CD4-positive, alpha-beta T cell treated with Interleukin-15 for 1 hour (primary cell): ENCODE data around the gene DNAJC5.

Source experiments
- DNase-seq: peaks from one replicate; pipeline ENCODE4 v3.0.0-alpha.2; 2020

The DNAJC5 gene

DNA sequence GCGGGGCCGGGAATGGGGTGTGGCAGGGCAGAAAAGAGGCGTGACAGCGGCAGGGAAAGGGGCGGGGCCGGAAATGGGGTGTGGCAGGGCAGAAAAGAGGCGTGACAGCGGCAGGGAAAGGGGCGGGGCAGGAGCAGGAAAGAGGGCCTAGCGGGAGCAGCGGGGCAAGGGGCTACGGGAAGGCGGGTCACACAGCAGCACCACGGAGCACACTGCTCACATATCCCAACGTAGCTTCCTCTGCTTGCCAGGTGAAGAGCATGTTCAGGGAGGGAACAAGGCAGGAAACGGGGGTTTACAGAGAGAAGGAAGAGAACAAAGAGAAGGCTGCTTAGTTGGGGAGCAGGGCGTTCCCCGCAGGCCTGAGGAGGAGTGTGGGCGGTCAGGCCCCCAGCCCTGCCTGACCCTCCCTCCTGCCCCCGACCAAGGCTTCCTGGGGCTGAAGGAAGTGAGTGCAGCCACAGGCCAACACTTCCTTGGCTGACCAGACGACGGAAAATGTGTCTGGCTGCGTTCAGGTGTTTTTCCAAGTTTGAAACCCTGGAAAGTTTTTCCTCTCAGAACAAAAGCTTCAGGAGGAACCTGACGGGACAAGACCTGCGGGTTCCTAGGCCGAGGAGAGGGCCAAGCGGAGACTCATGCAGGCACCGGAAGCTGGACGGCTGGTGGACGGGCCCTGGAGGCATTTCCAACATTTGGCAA is 47.5 kb downstream of the DNAJC5 start:
- DNase-seq, result no peak

DNA sequence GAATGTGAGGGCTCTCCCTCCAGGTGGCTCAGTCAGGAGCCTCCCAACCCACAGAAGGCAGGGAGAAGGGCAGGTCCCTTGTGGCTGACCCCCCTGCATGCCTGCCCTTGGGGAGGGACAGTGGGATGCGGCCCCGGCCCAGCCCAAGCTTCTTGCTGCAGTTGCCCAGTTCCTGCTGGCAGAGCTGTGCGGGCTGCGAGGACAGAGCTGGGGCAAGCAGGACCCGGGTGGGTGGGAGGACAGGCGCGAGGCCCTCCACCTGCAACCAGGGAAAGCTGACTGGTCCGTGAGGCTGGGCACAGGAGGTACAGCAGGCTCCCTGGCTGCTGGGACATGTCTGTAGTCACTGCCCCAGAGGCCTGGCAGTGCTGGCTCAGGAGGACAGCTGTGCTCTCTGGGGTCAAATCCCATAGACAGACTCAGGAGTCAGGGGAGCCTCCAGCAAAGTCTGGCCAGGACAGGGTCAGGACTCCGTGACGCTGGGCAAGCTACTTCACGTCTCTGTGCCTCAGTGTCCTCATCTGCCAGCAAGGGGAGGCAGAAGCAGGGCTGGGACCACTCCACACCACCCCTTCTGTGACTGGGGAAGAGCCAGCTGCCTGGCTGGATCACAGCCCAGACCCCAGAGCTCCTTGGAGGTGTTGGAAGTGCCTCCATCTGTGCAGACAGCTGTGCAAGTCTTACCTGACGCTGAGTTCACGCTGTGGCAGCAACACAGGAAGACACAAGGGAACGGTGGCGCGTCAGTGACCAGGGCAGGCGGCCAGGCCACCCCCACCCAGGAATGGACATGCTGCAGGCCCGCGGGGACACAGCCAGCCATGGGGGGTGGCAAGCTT is 48.3 kb downstream of the DNAJC5 start:
- DNase-seq, result no peak

DNA sequence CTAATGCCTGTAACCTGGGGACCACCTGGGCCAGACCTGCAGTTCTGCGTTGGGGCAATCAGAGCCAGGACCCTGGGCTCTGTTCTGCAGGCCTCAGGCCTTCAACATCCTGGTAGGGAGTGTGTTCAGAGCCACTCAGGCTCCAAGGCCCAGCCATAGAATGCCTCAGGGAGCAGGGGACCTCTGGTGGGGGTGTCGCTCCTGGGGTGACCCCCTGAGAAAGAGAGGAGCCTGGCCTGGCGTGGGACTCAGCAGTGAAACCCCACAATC is 48.8 kb downstream of the DNAJC5 start:
- no peak for DNase-seq

DNA sequence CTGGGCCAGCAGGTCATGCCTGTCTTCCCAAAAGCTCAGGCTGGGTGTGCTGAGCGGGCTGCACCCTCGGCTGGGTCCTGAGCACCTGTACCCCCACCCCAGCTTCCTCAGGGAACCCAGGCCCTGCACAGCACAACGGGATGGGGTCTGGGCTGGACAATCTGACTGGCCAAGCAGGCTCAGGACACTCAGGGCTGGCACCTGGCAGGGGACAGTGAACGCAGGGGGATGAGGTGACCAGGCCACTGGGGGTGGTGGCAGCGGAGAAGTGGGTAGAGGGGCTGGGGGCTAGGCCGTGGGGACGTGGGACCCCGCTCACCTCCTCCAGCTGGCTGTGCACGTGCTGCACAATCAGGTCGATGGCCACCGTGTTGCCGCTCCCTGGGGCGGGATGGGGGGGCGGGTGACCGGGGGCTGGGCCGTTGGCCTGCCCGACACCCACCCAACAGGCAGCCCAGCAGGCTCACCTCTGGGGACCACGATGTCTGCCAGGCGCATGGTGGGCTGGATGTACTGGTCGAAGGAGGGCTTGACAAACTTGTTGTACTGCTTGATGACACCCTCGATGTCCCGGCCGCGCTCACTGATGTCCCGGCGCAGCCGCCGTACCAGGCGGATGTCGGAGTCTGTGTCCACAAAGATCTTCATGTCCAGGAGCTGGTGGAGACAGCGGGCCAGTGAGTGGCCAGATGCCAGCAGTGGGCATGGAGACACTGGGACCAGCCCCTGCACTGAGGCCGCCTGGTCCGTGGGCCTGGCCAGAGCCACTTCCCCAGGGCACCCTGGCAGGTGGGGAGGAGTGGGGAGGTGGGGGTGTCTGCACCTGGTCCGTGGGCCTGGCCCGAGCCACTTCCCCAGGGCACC is 49.4 kb downstream of the DNAJC5 start:
- no peak for DNase-seq

DNA sequence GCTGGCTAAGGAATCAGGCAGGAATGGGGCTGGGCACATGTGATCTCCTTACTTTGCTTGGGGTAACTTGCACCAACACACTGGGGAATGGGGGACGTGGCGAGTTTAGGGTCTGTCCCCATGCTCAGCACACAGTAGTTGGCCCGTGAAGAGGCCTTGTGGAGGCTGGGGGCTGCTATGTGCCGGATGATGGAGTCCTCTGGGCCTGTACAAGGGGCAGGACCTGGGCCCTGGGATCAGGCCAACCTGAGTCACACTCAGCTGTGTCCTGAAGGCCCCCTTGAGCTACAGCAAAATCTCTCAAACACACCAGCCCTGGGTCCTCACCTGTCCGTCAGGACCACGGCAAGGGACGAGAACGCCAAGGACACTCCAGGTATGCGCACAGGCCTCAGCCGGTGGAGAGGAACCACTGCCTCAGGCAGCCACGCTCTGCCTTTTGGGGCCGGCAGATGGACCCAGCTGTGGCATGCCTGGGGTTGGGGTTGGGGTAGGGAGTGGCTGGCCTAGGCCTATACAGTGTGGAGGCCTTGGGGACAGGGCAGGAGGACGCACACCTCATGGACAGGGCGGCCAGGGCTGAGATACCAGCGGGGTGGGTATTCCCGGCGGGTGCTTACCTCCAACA is 50.2 kb downstream of the DNAJC5 start:
- DNase-seq, result no peak

DNA sequence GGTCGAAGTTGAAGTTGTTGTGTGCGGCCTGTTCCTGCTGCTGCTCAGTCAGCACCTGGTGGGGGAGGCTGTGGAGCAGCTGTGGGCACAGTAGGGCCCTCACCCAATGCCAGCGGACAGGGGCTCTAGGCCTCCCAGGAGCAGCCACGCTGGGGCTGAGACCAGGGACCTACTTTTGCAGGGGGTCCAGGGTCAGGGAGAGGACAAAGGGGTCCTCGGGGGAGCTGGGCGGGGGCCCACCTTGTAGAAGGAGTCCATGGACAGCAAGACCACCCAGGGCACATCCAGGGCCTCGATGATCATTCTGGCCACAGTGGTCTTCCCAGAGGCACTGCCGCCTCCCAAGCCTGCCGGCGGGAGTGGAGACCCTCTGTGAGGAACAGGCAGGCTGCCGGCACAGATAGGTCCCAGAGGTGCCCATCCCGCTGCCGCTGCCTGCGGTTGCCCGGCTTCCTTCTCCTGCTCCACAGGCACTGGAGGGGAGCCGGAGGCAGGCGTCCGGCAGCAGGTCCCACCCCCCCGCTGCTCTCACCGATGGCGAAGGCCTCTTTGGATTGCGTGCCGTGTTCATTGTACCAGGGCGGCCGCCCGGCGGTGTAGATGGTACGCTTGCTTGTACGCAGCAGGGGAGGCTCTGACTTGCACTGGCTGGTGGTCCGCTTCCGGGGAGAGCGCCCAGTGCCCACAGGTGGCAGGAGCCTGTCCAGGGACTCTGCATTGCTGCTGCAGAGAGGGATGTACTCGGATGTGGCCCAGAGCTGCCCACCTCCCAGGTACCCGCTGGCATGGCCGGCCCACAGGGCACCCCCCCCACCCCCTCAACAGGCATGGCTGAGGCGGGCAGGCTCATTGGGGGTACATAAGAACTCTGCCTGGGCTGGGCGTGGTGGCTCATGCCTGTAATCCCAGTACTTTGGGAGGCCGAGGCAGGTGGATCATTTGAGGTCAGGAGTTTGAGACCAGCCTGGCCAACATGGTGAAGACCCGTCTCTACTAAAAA is 51.3 kb downstream of the DNAJC5 start:
- DNase-seq, result no peak

DNA sequence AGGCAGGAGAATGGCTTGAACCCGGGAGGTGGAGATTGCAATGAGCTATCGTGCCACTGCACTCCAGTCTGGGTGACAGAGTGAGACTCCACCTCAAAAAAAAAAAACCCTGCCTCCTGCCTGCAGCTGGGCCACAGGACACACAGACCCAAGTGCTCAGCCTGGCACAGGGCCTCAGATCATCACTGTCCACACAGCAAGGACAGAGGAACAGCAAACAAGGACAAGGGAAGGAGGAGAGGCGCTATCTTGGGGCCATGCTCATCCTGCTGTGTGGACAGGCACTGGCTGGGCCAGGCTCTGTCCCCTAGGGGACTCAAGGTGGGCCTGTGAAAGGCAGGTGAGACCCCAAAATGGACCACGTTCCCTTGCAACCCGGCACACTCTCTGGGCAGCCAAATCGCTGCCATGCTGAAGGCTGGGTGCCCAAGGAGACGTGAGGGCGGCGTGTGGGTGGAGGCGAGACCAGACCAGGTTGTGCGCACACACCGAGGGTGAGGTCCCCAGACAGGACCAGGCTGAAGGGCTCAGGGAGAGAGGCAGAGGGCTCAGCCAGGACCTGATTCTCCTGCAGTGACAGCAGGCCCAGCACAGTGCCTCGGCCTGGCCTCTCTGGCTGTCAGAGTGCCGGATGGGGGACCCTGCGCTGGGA is 52.2 kb downstream of the DNAJC5 start:
- DNase-seq, result no peak

DNA sequence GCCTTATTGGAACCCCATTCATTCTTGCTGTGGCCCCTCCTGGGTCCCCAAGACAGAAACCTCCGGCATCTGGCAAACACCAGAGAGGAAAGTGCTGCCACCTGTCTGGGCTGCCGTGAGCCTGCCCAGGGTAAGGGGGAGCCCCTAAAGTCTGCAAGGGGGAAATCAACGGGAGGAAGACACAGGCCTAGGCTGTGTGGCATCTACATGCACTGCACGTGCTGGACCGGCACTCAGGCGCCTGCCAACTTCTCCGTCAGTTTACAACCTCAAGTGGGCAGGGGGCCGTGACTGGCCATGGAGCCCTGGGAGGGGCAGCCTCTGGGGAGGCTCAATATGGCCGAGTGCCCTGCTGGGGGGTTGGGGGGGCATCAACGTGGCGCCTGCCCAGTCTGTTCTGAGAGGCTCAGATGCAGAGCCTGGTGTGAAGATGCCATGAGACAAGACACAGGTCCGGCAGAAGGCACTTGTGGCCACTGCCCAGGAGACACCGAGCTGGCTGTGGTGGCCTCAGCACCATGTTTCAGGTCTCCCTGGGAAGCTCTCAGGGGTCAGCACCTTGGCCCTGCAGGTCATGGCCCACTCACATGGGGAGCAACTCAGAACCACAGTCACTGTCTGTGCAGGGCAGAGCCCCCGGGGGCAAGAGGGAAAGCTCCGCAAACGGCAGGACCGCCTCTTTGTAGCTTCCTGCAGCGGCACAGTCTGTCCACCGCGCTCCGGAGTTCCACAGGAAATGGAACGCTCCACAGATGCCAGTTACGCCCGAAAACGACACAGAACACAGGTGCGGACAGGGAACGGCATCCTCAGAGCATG is 52.9 kb downstream of the DNAJC5 start:
- no peak for DNase-seq

DNA sequence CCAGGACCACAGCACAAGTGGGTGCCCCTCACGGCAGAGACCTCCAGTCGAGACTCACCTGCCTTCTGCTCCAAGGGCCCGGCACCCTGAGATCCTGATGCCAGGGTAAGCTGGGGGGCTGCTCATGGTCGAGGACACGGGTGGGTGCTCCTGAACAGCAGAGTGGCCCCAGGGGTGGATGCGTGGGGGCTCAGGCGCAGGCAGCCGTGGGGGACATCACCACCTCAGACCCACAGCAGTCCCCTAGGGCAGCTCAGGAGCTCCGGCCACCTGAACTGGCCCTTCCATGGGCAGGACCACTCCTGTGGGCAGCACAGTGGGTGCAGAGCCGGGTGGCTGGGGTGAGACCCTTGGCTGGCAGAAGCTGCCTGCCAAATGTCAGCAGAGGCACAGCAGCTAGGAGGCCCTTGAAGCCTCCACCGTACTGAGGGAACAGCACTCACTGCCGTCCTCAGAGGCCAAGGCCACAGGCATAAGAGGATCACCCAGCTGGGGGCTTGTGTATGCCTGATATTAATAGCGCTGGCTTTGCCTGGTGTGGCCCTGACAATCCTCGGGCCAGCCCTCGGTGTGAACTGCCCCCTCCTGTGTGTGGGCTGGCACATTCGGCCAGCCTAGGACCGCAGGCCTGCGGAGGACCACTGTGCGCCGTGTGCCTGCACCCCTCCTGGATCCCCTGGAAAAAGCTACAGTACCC is 55.9 kb downstream of the DNAJC5 start:
- DNase-seq, result no peak

DNA sequence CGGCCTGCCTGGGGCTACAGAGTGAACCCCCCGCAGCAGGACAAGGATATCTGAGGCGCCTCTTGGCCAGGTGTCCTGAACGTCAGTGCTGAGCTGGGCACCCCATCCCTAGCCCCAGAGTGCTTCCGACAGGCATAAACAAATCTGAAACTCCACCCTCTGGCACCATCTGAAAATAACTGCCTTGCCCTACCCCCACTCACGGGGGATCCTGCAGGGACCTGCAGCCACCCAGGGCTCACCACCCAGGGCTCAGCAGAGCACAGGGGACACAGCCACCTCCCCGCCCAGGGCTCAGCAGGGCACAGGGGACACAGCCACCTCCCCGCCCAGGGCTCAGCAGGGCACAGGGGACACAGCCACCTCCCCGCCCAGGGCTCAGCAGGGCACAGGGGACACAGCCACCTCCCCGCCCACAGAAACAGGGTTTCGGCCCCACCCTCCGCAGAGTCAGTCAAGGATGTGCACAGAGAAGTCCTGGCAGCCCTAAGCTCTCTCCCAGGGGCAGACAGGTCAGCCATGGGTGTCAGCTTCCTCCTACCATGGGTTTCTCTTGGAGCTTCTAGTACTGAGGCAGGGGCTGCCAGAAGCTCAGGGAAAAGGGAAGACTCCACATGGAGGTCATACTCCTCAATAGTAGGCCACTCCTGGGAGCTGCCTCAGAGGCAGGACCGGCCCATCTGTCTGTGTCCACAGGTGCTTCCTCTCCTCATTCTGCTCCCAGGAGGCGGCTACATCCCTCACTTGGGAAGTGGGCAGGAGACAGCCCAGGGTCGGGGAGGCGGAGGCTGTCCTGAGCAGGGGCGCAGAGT is 56.7 kb downstream of the DNAJC5 start:
- no peak for DNase-seq

DNA sequence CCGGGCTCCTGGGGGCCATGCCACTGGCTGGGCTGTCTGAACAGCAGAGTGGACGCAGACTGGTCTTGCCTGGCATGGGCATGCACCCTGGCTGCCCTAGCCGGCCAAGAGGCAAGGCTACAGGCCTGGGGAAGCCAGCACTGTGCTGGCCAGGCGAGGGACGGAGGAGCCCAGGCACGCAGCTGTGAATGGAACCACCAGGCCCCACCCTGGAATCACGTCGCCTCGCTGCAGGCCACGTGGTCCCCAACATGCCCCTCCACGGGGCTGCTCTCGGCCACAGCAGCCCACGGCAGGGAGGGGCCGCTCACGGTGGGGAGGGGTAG is 57.2 kb downstream of the DNAJC5 start:
- DNase-seq, result no peak

DNA sequence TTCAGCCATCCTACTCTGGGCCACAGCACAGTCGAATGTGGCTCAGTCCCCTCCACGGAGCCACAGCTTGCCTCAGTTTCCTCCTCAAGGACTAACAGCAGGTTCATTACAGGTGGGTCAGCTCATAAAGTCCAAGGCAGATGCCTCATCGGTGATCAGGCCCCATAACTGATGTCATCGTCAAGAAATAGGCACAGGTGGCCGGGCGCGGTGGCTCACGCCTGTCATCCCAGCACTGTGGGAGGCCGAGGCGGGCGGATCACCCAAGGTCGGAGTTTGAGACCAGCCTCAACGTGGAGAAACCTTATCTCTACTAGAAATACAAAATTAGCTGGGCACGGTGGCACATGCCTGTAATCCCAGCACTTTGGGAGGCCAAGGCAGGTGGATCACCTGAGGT is 57.8 kb downstream of the DNAJC5 start:
- no peak for DNase-seq

DNA sequence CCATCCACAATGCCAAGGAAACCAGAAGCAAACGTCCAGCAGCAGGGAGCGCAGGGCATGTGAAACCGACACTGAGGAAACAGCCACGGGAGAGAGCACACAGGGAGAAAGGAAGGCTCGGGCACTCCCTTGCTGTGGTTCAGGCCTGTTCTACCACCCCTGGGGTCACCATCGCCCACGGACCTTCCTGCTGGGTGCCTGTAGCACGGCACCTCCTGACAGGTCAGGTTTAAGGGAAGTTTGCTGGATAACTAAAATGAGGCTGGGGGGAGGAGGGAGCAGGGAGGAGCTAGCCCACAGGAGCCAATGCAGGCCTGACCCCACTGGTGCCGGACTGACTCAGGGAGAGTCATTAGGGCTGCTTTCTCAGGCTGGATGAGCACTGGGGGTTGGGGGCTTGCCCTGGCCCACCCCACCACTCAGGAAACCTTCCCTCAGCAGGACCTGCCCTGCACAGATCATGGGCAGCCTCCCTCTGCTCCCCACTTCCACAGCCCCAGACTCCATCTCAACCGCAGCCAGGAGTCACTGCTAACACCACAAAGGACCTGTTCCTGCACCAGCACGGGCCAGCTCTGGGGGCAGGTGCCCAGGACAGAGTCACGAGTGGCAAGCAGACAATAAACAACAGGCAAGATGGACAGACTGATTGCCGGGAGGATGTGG is 59.0 kb downstream of the DNAJC5 start:
- DNase-seq, result no peak

DNA sequence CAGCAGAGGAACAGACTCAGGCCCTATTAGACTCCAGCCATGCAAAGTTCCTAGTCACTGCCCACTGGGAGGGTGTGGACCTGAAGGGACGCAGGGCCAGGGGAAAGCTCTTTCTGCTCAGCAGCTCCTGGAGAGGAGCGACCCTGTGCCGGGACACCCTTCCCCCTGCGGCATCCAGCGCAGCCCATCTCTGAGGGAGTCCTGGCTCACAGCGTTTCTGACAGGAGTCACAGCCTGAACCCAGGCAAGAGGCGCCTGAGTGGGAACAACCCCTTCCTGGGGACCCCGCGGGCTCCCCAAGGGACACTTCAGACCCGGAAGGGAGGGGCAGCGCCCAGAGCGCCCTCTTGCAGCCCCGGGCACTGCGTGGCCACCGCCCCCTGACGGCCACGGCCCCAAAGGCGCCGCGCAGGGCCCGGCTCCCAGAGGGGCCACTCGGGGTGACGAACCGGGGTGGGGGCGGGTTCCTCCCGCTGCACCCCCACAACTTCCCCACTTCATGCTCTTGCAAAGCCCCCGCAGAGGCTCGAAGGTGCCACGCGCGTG is 60.4 kb downstream of the DNAJC5 start:
- no peak for DNase-seq

DNA sequence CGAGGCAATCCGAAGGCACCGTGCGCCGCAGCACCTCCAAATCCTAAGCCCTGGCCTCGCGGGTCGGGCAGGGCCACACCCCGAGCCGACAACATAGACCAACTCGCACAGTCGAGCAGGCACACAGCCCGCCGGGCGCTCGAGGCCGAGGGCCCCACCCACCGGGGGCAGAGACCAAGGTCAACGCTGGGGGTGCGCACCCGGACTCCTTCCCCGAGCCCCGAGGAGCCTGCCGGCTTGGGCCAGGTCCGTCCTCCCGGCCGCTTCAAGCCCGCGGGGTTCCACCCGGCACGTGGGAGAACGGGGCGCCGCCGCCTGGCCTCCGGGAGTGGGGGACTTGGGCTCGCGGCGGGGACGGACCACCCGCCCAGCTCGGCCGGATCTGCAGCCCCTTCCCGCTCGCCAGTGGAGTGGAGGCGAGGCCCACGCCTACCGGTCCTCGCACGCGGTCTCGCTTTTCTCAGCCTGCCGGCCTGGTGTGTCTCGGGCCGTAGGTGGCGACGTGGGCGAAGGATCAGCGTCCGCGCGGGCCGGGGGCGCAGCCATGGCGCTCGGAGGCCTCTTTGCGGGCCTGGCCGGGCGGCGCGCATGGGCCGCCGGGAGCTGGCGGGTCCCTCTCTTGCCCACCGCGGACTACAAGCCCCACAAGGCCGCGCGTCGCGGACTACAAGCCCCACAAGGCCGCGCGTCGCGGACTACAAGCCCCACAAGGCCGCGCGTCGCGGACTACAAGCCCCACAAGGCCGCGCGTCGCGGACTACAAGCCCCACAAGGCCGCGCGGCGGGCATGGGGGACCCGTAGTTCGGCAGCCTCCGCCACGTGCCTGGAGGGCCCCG is 61.1 kb downstream of the DNAJC5 start, which contains the start of gene UCKL1:
Gene UCKL1, minus strand, starts transcription at position 590 of the 837 bp plus-strand sequence. Its CDS starts 44 bp downstream, at position 546.
- DNase-seq, result peak; percentile 92

DNA sequence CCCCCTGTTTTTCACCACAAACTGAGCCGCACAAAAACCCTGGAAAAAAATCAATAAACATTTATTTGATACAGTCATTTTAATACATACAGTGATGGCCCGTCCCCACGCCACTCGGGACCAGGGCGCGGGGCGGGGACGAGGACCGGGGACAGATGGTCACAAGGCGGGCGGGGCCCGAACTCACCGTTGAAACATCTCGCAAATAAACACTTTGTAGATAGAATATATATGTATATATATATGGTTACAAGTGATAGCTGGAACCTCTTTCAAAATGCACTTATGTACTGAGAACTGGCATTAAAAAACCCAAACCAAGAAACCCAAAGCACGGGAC is 61.7 kb downstream of the DNAJC5 start:
- no peak for DNase-seq

DNA sequence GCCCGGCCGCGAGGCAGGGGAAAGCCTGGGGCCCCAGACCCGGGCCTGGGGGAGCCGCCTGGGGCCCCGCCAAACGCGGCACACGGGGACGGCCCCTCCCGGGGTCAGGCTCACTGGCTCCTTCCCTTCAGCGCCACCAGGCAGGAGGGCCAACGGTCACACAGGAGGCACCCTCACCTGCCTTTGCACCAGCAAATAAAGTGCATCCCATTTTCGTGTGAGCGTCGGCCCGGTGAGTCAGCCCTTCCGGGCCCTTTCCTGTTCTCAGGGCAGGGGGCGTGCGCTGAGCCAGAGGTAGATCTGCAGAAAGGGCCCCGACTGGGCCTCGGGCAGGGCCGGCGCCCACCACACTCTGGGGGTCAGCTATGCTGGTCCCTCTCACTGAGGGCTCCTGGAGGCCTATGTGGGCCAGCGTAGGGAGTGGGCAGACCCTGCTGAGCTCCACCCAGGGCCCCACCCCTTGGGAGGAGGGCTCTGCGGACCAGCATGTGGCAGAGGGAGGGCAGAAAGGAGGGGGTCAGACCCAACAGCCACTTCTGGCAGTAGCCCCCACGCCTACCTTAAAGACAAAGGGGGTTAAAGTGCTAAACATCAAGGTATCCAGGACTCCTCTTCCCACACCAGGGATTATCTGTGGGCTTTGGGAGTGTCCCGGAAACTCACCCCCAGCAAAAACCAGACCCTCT is 62.2 kb downstream of the DNAJC5 start:
- peak; percentile 51 for DNase-seq
